CMK (cell line): ENCODE measurements around the gene RNF149.

Experiments
- DNase-seq: peaks from one replicate; pipeline ENCODE4 v3.0.0-alpha.2; 2010; ENCODE audit warnings: low read depth

RNF149 gene

DNA sequence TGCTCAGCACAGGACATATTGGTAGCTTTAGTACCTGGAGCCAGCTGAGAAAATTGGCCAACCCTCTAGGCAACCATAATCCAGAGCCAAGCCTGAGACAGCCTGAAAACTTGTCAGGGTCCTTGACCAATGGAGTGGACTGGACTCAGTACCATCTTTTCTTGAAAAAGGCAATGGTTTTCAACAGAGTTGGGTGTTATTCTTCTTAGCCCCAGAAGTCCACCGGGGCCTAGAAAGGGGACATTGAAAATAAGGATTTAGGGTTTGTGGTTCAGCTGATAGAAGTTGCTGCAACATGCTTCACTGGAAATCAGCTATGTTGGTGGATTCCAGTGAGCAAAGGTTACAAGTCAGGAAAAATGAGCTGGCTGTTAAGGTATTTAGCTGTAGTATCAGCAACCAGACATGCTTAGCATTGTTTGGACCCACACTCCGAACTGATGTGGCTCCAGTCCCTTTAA lies 77.9 kb downstream of the RNF149 start:
- no peak for DNase-seq
